GM23338 (cell line): ENCODE results near the gene SSH2. TPM values are rescaled to one million over a fixed set of nuclear protein-coding genes. Genes with fewer than 3 reads are reported as not detected.
"Not testable (repeated sequence)": the region's sequence is repeated elsewhere in the genome, so short reads cannot be mapped to it uniquely, and the experiment has no call there.

Source experiments
- ATAC-seq: fragments of 200-7000 bp; cut with Tn5 transposase; 3 replicates; pipeline ENCODE4 v1.9.1; 2020
- DNase-seq: peaks from one replicate; pipeline ENCODE4 v3.0.0-alpha.2; 2015; ENCODE audit warnings: low spot score
- H2AFZ ChIP-seq: fragments of 200-600 bp; sonication (generic); 2 replicates; pipeline ENCODE4 v1.8.0; 2016; ENCODE audit warnings: antibody characterized with exemption, mild to moderate bottlenecking, moderate library complexity
- H3F3A ChIP-seq: fragments of 200-600 bp; sonication (generic); replicated peaks from 2 replicates; pipeline ENCODE4 v1.8.0; 2017; ENCODE audit warnings: antibody characterized with exemption, mixed run types, low read depth
- H3K27ac ChIP-seq: fragments of 200-600 bp; sonication (generic); 2 replicates; pipeline ENCODE4 v1.6.1; 2016; ENCODE audit warnings: low read depth
- H3K27me3 ChIP-seq: fragments of 200-600 bp; sonication (generic); 2 replicates; pipeline ENCODE4 v1.8.0; 2016; ENCODE audit warnings: mild to moderate bottlenecking, mixed run types, moderate library complexity; ENCODE audit not compliant: insufficient read depth
- H3K36me3 ChIP-seq: fragments of 200-600 bp; sonication (generic); 2 replicates; pipeline ENCODE4 v1.8.0; 2016; ENCODE audit warnings: mild to moderate bottlenecking; ENCODE audit not compliant: insufficient read depth
- H3K4me1 ChIP-seq: fragments of 200-600 bp; sonication (generic); 2 replicates; pipeline ENCODE4 v1.8.0; 2016; ENCODE audit warnings: mild to moderate bottlenecking, moderate library complexity; ENCODE audit not compliant: insufficient read depth
- H3K4me2 ChIP-seq: fragments of 200-600 bp; sonication (generic); 2 replicates; pipeline ENCODE4 v1.7.1; 2017; ENCODE audit warnings: mixed run types
- H3K4me3 ChIP-seq: fragments of 200-600 bp; sonication (generic); 2 replicates; pipeline ENCODE4 v1.6.1; 2016; ENCODE audit warnings: mixed run types
- H3K79me2 ChIP-seq: fragments of 200-600 bp; sonication (generic); replicated peaks from 2 replicates; pipeline ENCODE4 v1.8.0; 2017; ENCODE audit warnings: mild to moderate bottlenecking; ENCODE audit not compliant: insufficient read depth
- H3K9me2 ChIP-seq: fragments of 200-600 bp; sonication (generic); 2 replicates; pipeline ENCODE4 v1.8.0; 2017; ENCODE audit not compliant: insufficient read depth
- H4K20me1 ChIP-seq: fragments of 200-600 bp; sonication (generic); replicated peaks from 2 replicates; pipeline ENCODE4 v1.8.0; 2017; ENCODE audit warnings: mild to moderate bottlenecking; ENCODE audit not compliant: insufficient read depth
- H3K27ac Mint-ChIP-seq: 2 replicates; pipeline ENCODE4 v1.8.0; 2020; ENCODE audit warnings: inconsistent platforms, mild to moderate bottlenecking, moderate library complexity, mixed read lengths
- H3K27me3 Mint-ChIP-seq: 3 replicates; pipeline ENCODE4 v1.8.0; 2022; ENCODE audit warnings: low read depth, mild to moderate bottlenecking, moderate library complexity, mixed read lengths, inconsistent platforms; ENCODE audit not compliant: insufficient read depth, poor library complexity
- H3K36me3 Mint-ChIP-seq: 3 replicates; pipeline ENCODE4 v1.8.0; 2021; ENCODE audit warnings: low read depth, mild to moderate bottlenecking, inconsistent platforms, moderate library complexity, mixed read lengths
- H3K4me1 Mint-ChIP-seq: 3 replicates; pipeline ENCODE4 v1.8.0; 2020; ENCODE audit warnings: mild to moderate bottlenecking, inconsistent platforms, mixed read lengths
- H3K4me3 Mint-ChIP-seq: 3 replicates; pipeline ENCODE4 v1.8.0; 2021; ENCODE audit warnings: moderate library complexity, mild to moderate bottlenecking, inconsistent platforms, mixed read lengths
- H3K9me3 Mint-ChIP-seq: 3 replicates; pipeline ENCODE4 v1.8.0; 2020; ENCODE audit warnings: moderate library complexity, mild to moderate bottlenecking, inconsistent platforms, mixed read lengths
- CREB1 ChIP-seq: fragments of 250-450 bp; sonication (Bioruptor Pico); IDR thresholded peaks from 2 replicates; pipeline ENCODE4 v1.5.0; 2020; ENCODE audit warnings: low read depth, mild to moderate bottlenecking, moderate library complexity
- CTCF ChIP-seq, 2 experiments: fragments of 200-600 bp in 1 of 2; sonication (generic) in 1 of 2; conservative IDR thresholded peaks; 2 replicates each; pipeline versions ENCODE4 v1.5.1 to v1.6.1; 2016 to 2017; ENCODE audit warnings: antibody characterized with exemption in 2 of 2, low read depth in 2 of 2, mild to moderate bottlenecking in 2 of 2, moderate library complexity in 1 of 2
- EZH2 ChIP-seq: fragments of 200-600 bp; sonication (generic); IDR thresholded peaks from one replicate; pipeline ENCODE4 v1.8.0; 2017; ENCODE audit warnings: antibody characterized with exemption, mild to moderate bottlenecking, low read depth; ENCODE audit not compliant: unreplicated experiment
- EZH2phosphoT487 ChIP-seq: fragments of 200-600 bp; sonication (generic); IDR thresholded peaks from one replicate; pipeline ENCODE4 v1.8.1; 2018; ENCODE audit warnings: antibody characterized with exemption; ENCODE audit not compliant: unreplicated experiment
- JUNB ChIP-seq: IDR thresholded peaks from one replicate; pipeline ENCODE4 v1.6.1; 2016; ENCODE audit warnings: antibody characterized with exemption; ENCODE audit not compliant: unreplicated experiment
- NANOG ChIP-seq: IDR thresholded peaks from 2 replicates; pipeline ENCODE4 v1.6.1; 2016; ENCODE audit warnings: antibody characterized with exemption, borderline replicate concordance
- POLR2AphosphoS5 ChIP-seq: IDR thresholded peaks from 2 replicates; pipeline ENCODE4 v1.6.1; 2016; ENCODE audit warnings: antibody characterized with exemption, low read depth
- REST ChIP-seq: IDR thresholded peaks from one replicate; pipeline ENCODE4 v1.6.1; 2018; ENCODE audit warnings: antibody characterized with exemption; ENCODE audit not compliant: unreplicated experiment
- STAT1 ChIP-seq: IDR thresholded peaks from one replicate; pipeline ENCODE4 v1.6.1; 2016; ENCODE audit warnings: antibody characterized with exemption; ENCODE audit not compliant: unreplicated experiment
- ZNF331 ChIP-seq: fragments of 250-450 bp; sonication (Bioruptor Pico); IDR thresholded peaks from 2 replicates; pipeline ENCODE4 v1.5.0; 2020; ENCODE audit warnings: low read depth, mild to moderate bottlenecking, moderate library complexity
- polyA plus RNA-seq: library from polyadenylated mRNA; unstranded; fragments of >200 nt; fragmentation: Nextera tagmentation; extraction: Ambion mirVana; gene quantifications from 2 replicates; pipeline ENCODE4 v1.2.1, GENCODE V29; 2016
- total RNA-seq: library from RNA; depleted of rRNA; stranded (reverse); fragments of >200 nt; shearing (Covaris generic); gene quantifications from 2 replicates; pipeline ENCODE4 v1.2.3, GENCODE V29; 2014

The SSH2 gene
- total and polyA plus RNA-seq, 2 experiments from 2014 or later, result 9.9 to 12.1 TPM

- Histone ChIP-seq H3K27ac (no peak overlapping the region), H3F3A (no peaks in the 10 kb centered on the region), H3K27me3 (no peaks in the 10 kb centered on the region), H4K20me1 (no peaks in the 10 kb centered on the region; the same call in 1 of the 2 replicates), H3K36me3 (no peaks in the 10 kb centered on the region), H3K4me1 (no peaks in the 10 kb centered on the region), H3K79me2 (no peaks in the 10 kb centered on the region), H3K4me2 (no peak overlapping the region), H3K4me3 (no peak overlapping the region), H3K9me2 (no peaks in the 10 kb centered on the region), H2AFZ (no peak overlapping the region)
- no peaks in the 10 kb centered on the region for H3K9me3 Mint-ChIP-seq
- no peak overlapping the region for H3K27ac Mint-ChIP-seq
- ATAC-seq, result no peak
- H3K36me3 Mint-ChIP-seq, result no peaks in the 10 kb centered on the region
- peaks cover 3% of the 10 kb centered on the region for H3K27me3 Mint-ChIP-seq
- DNase-seq, result no peak
- H3K4me3 Mint-ChIP-seq, result no peak overlapping the region
- no peaks in the 10 kb centered on the region for H3K4me1 Mint-ChIP-seq
- no peak for TF ChIP-seq STAT1
- no peak for TF ChIP-seq NANOG
- TF ChIP-seq CTCF (conservative IDR thresholded peaks at IDR 0.05; ENCODE audit: low read depth in 2 of 2), result no peak
- TF ChIP-seq EZH2phosphoT487, result no peak
- TF ChIP-seq JUNB, result no peak
- no peak for TF ChIP-seq CREB1 (CRISPR knock-in tag)
- TF ChIP-seq EZH2, result no peak
- no peak for TF ChIP-seq POLR2AphosphoS5
- no peak for TF ChIP-seq REST
- no peak for TF ChIP-seq ZNF331
These were observed 277.1 kb downstream of the SSH2 start for GRCh38 chr17:29652976-29653375.

- H3K4me1 ChIP-seq, H3K27me3 ChIP-seq, H2AFZ ChIP-seq, H3K36me3 Mint-ChIP-seq, H3K27ac Mint-ChIP-seq, H3F3A ChIP-seq, H3K4me2 ChIP-seq, DNase-seq, H3K27me3 Mint-ChIP-seq, H3K9me3 Mint-ChIP-seq, ATAC-seq, H3K4me1 Mint-ChIP-seq, H4K20me1 ChIP-seq, H3K27ac ChIP-seq, H3K79me2 ChIP-seq, H3K9me2 ChIP-seq, H3K4me3 Mint-ChIP-seq, H3K36me3 ChIP-seq, H3K4me3 ChIP-seq: not testable (repeated sequence)
These were observed 278.1 kb downstream of the SSH2 start for GRCh38 chr17:29651913-29652312.
